GM06990 (cell line): ENCODE data around the gene MYO9A.

Source experiments
- DNase-seq: peaks from one replicate; pipeline ENCODE4 v3.0.0-alpha.2; 2011; ENCODE audit not compliant: insufficient read length; ENCODE audit errors: extremely low read depth
- H3K27me3 ChIP-seq: replicated peaks from 2 replicates; pipeline ENCODE4 v1.6.0; 2011; ENCODE audit warnings: low read length; ENCODE audit not compliant: control insufficient read depth, insufficient read depth
- H3K36me3 ChIP-seq: 2 replicates; pipeline ENCODE4 v1.5.1; 2011; ENCODE audit warnings: low read length; ENCODE audit not compliant: control insufficient read depth, insufficient read depth
- H3K4me3 ChIP-seq: replicated peaks from 2 replicates; pipeline ENCODE4 v1.5.1; 2011; ENCODE audit warnings: low read depth, mild to moderate bottlenecking, control low read depth, low read length
- TF ChIP-seq, protein P1 (sequence below): IDR thresholded peaks from 2 replicates; pipeline ENCODE4 v1.5.1; 2011; ENCODE audit warnings: low read length, control low read depth, mild to moderate bottlenecking, inconsistent platforms; ENCODE audit not compliant: insufficient read depth, poor library complexity, severe bottlenecking

Gene MYO9A

DNA sequence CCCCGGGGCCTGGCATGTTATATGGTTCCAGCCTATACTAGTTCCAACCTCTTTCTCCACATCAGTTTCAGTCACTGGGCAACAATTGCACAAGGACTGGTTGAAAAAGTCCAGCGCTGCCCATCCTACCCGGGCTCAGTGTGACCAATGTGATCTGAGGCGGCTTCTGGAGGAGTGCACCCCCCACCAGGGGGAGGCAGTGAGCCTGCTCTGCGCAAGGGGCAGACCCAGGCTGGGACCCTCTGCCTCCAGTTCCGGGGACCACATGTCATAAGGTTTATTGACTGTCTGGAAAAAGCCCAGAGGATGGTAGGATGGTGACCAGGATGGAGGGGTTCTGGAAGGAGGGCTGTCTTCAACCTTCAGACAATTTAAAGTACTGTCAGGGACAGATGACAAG is 333.2 kb downstream of the MYO9A start:
- H3K36me3 ChIP-seq, result no peaks in the 10 kb centered on the region
- no peaks in the 10 kb centered on the region for H3K27me3 ChIP-seq
- TF ChIP-seq, protein P1, sequence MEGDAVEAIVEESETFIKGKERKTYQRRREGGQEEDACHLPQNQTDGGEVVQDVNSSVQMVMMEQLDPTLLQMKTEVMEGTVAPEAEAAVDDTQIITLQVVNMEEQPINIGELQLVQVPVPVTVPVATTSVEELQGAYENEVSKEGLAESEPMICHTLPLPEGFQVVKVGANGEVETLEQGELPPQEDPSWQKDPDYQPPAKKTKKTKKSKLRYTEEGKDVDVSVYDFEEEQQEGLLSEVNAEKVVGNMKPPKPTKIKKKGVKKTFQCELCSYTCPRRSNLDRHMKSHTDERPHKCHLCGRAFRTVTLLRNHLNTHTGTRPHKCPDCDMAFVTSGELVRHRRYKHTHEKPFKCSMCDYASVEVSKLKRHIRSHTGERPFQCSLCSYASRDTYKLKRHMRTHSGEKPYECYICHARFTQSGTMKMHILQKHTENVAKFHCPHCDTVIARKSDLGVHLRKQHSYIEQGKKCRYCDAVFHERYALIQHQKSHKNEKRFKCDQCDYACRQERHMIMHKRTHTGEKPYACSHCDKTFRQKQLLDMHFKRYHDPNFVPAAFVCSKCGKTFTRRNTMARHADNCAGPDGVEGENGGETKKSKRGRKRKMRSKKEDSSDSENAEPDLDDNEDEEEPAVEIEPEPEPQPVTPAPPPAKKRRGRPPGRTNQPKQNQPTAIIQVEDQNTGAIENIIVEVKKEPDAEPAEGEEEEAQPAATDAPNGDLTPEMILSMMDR, result peak; percentile 64
- no peak overlapping the region for H3K4me3 ChIP-seq
- no peak for DNase-seq

DNA sequence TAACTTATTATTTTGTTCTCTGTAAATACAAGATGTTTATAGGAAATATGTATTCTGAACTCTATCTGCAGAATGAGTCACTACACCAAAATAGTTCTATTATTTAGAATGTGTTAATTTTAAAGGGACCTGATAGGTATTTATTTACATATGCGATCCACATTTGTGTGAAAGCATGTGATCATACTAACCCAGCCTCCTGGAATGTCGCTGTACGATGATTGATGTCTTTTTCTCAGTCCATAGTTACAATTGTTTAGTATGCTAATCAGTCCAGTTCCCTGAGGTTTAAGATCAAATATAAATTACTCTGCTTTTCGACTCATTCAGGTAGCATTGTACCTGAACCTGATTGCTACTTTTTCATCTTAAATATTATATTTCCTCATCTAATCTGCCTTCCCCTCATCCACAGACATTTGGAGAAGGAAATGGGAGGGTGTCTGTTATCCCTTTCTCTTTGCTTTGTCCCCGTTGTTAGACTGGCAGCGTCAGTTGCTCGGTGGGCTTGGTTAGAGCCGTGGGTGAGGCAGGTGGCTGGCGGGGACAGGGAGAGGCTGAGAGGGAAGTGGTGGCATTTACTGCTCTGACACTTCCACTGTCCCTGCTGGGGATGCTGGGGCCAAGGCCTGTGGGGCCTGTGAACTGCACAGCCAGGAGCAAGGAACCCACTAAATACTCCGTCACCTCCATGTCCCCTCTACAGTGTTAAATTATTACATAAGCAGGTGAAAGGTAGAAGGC is 335.4 kb downstream of the MYO9A start:
- H3K4me3 ChIP-seq, result no peak overlapping the region
- H3K27me3 ChIP-seq, result no peaks in the 10 kb centered on the region
- TF ChIP-seq, protein P1, result no peak
- DNase-seq, result no peak
- no peaks in the 10 kb centered on the region for H3K36me3 ChIP-seq

DNA sequence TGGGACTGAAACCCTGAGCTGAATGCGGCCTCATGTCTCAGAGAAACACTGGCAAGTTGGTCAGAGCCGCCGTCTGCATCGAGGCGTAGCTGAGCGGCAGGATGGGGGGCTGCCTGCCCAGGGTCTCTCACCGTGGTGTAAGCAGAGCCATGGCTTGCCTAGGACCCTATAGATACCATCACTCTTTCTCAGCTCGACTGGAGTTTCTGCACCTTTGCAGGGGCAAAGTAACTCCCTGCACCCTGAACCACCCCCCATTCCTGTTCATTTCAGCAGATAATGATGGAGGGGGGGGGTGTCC is 336.0 kb downstream of the MYO9A start:
- Histone ChIP-seq H3K4me3 (peak overlapping the region; percentile 31), H3K27me3 (no peaks in the 10 kb centered on the region), H3K36me3 (no peaks in the 10 kb centered on the region)
- TF ChIP-seq, protein P1, result no peak
- no peak for DNase-seq

DNA sequence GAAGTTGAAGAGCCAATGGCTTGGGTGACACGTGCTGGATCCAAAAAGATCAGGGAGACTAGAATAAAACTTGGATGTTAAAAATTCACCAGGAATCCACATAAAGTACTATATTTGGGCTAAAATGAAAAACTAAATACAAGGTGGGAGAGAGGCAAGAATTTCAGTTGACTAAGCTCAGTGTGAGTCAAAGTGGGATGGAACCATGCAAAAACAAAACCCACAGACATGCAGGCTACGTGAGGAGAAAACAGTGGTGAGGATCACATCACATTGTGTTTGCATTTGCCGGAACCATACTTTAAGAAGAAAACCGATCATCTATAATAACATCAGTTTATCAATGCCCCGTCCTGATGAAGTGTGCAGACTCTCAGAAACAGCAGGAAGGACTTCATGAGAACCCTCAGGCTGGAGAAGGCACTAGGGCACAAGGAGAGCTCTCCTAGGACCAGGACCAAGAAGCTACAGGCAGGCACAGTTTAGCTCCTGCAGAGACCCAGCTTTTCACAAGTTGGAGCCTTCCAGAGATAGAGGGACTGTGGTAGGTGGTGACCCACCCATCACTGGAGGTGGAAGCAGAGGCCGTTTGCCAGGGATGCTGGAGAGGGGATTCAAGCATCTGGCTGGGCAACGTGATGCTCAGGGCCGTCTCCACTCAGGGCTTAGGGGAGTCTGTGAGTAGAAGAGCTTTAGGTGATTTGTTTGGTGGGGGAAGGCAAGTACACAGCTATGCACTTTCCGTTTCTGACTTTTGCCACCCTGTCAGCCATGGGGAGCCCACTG is 336.6 kb downstream of the MYO9A start:
- Histone ChIP-seq H3K27me3 (no peaks in the 10 kb centered on the region), H3K36me3 (no peaks in the 10 kb centered on the region), H3K4me3 (peak overlapping the region; percentile 31)
- no peak for DNase-seq
- TF ChIP-seq, protein P1, result no peak

DNA sequence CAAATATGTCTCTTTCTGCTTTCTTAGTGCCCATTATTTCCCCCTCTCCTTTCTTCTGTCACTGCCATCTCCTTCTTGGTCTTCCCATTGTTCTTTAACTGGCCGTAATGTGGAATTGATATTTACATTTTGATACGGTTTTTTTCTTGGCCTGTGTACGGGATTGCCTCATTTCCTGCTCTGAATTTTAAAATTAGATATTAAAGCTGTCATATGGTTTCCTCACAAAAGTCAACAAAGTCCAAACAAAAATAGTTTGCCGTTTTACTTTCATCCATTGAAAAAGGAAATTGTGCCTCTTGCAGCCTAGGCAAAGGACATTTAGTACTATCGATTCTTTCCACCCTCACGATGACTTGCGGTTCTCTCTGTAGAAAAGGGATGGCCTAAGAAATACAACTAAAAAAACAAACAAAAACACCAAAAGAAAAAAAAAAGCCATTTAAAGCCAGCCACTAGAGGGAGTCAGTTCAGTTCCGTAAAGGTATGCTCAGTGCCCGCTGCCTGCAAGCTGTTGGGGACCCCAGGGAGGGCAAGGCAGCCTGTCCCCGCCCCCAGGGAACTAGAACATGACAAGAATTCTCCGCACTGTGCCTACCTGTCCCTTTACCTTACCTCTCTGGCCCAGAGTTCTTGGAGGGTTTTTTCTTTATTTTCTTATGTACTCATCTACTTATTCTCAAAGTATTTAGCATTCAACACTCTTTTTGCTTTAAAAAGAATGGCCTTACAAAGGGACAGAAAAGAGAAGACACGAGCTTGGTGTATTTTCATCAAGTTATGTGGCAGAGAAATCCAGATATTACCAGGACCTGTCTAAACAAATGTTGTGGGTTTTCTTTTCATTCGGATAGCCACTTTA is 337.6 kb downstream of the MYO9A start:
- DNase-seq, result peak; percentile 44
- Histone ChIP-seq H3K36me3 (no peaks in the 10 kb centered on the region), H3K27me3 (no peaks in the 10 kb centered on the region), H3K4me3 (no peak overlapping the region)
- TF ChIP-seq, protein P1, result peak; percentile 83
